Breast epithelium (tissue), 3 donors: Measurements from ENCODE around the gene AKAP7.

Experiments
- CTCF ChIP-seq, 3 donors: fragments of 450-650 bp; IDR thresholded peaks; one replicate each; pipeline ENCODE4 v1.5.1; 2016 to 2017; ENCODE audit warnings: antibody characterized with exemption in 3 of 3, mild to moderate bottlenecking in 3 of 3, moderate library complexity in 3 of 3
- POLR2A ChIP-seq: fragments of 450-650 bp; IDR thresholded peaks from one replicate; pipeline ENCODE4 v1.6.1; 2016; ENCODE audit warnings: antibody characterized with exemption, mild to moderate bottlenecking, moderate library complexity

- TF ChIP-seq POLR2A, result no peak
- no peak for TF ChIP-seq CTCF (IDR thresholded peaks at IDR 0.05)
Observed at GRCh38 chr6:131103901-131104300, 31.4 kb upstream of the AKAP7 start.
